A549 (cell line): ENCODE measurements around the gene GADD45B.

Experiments used
- BHLHE40 ChIP-seq: IDR thresholded peaks from 2 replicates; pipeline ENCODE4 v1.6.1; 2012; ENCODE audit warnings: low read depth, low read length, inconsistent platforms
- CEBPB ChIP-seq, 2 experiments: fragments of >200 bp in 1 of 2; sonication (Bioruptor Twin) in 1 of 2; formaldehyde crosslinking in 1 of 2; IDR thresholded peaks; 2 replicates each; pipeline ENCODE4 v1.6.1; 2012 to 2016
- CTCF ChIP-seq: fragments of >200 bp; sonication (Bioruptor Twin); formaldehyde crosslinking; IDR thresholded peaks from 3 replicates; pipeline ENCODE4 v1.5.1; 2016
- HMGXB4 ChIP-seq: fragments of 250-450 bp; sonication (Bioruptor Pico); IDR thresholded peaks from 2 replicates; pipeline ENCODE4 v1.5.0; 2021; ENCODE audit warnings: mild to moderate bottlenecking, moderate library complexity, borderline replicate concordance
- MYC ChIP-seq: IDR thresholded peaks from 2 replicates; pipeline ENCODE4 v1.6.1; 2012; ENCODE audit warnings: mild to moderate bottlenecking, inconsistent platforms, low read length, improper control_type of control experiment, borderline replicate concordance
- REST ChIP-seq: fragments of 200-600 bp; sonication (generic); IDR thresholded peaks from 2 replicates; pipeline ENCODE4 v1.6.1; 2016; ENCODE audit warnings: antibody characterized with exemption, mild to moderate bottlenecking, moderate library complexity
- RFX5 ChIP-seq: fragments of 450-650 bp; IDR thresholded peaks from 2 replicates; pipeline ENCODE4 v1.7.1; 2014; ENCODE audit warnings: antibody characterized with exemption, mild to moderate bottlenecking, moderate library complexity
- TFCP2L1 ChIP-seq: fragments of 250-450 bp; sonication (Bioruptor Pico); IDR thresholded peaks from 2 replicates; pipeline ENCODE4 v1.5.0; 2021; ENCODE audit warnings: mild to moderate bottlenecking

- TF ChIP-seq MYC = no peak
- TF ChIP-seq CEBPB (IDR thresholded peaks at IDR 0.05) = no peak
- TF ChIP-seq BHLHE40 = no peak
- no peak for TF ChIP-seq REST
- TF ChIP-seq CTCF = no peak
- TF ChIP-seq HMGXB4 = no peak
- TF ChIP-seq RFX5 = no peak
- TF ChIP-seq TFCP2L1 = no peak
Observed at GRCh38 chr19:2428756-2429711, 46.9 kb upstream of the GADD45B start.
